Mesenteric fat pad (tissue), 1 donor: ENCODE measurements around the gene HMBS. TPM values are rescaled to one million over a fixed set of nuclear protein-coding genes. Genes with fewer than 3 reads are reported as not detected.

Experiments used
- DNase-seq: peaks from one replicate; pipeline ENCODE4 v3.0.0-alpha.2; 2020; ENCODE audit warnings: low spot score
- total RNA-seq: library from RNA; stranded (reverse); fragmentation: NEBNext Ultra II Directional; extraction: Animal tissue kit (Norgen Biotek cat#: 25700); gene quantifications from one replicate; pipeline ENCODE4 v1.2.1, GENCODE V29; 2021
- donor health status: DM: yes; HTN: yes; CAD: no.

HMBS gene
- total RNA-seq, 1 donor from 2014 or later, result 22.2 TPM

DNA sequence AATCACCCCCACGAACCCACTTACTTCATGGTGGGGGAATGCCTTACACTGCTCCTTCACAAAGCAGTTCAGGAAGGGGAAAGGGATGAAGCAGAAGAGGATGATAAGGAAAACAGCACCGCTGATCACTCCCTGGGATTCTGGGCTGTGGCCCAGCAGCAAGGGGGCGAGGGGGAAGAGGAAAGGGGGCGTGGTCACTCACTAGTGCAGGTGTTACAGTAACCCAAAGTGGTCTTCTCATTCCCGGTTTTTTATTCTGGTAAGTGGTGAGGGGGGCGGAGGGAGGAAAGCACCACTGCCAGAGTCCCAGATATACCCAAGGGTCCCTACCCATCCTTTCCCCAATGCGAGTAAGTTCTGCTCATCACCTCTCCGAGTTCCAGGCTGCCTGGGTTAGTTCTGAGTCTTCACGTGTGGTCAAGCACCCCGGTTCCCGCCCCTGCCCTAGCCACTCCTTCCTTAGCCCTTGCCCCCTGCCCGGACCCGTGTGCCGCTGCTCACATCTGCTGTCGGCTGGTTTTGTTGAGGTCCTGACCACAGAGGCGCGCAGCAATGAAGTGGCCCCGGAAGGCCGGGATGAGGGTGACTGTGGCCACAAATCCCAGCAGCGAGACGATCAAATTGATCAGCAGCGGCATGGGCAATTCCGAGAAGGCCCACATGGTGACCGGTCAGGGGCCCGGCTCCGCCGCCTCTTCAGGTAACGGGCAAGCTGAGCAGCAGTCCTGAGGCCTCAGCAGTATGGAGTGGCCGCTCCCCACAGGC is 16.5 kb downstream of the HMBS start:
- no peak for DNase-seq

DNA sequence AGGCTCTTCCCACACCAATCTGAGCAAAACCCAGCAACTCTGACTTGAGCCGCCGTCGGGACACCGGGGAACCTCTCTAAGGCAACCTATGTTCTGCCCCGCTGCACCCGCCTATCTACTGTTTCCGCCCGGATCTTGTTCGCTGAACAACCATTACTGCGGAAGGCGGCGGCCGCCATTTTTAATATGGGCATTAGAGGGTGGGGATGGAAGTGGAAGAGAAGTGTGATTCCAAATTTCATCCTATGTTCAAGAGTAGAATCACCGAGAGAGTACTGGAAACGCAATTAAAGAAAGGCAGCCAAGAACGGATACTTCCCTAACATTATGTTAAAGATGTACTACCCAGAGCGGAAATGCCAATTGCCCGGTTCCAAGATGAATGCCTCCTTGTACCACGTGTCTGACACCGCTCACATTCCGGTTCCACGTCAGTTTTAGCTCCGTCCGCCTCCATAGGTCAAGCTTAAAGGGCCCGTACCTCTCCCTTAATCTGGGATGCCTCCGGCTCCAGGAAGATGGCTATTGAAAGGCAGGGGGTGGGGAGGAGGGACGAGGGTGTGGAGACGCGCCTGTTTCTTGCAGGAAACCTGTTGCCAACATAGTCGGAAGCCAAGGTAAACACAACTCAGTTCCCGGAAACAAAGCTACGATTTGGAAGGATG is 17.2 kb downstream of the HMBS start, which contains the start of gene DPAGT1:
TSS of gene DPAGT1 (minus strand) at position 95 of the 665 bp plus-strand sequence. CDS start 198 bp downstream, outside the sequence.
- DNase-seq, result no peak

DNA sequence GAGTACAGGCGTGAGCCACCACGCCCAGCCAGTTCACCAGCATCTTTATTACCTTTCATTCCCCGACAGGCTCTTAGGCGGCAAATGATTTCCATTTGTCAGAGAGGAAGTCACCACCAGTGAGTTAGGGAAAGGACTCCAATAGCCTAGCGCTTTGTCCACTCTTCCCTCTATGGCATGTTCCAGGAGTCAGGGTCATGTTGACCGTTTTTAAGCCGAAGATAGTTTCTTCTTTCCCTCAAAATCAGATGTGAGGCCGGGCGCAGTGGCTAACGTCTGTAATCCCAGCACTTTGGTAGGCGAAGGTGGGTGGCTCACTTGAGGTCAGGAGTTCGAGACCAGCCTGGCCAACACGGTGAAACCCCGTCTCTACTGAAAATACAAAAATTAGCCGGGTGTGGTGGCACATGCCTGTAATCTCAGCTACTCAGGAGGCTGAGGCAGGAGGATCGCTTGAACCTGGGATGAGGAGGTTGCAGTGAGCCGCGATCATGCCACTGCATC is 18.5 kb downstream of the HMBS start:
- DNase-seq, result peak; percentile 81

DNA sequence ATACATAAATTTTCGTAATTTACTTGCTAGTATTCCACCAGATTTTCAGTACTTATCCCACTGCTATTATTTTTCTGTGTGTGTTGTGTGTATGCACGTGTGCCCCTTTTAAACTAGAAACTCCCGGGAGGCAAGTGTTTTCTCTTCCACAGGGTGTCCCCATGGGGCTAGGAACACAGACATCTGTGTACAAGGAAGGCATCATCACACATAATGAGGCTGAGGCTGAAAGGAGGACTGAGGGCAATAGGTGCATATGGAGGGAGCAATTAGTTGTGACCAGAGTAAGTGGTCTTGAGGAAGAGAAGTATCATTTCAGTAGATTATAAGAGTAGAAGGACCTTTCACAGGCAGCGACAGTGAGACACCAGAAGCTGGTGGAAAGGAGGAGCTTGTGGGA is 19.1 kb downstream of the HMBS start:
- no peak for DNase-seq

DNA sequence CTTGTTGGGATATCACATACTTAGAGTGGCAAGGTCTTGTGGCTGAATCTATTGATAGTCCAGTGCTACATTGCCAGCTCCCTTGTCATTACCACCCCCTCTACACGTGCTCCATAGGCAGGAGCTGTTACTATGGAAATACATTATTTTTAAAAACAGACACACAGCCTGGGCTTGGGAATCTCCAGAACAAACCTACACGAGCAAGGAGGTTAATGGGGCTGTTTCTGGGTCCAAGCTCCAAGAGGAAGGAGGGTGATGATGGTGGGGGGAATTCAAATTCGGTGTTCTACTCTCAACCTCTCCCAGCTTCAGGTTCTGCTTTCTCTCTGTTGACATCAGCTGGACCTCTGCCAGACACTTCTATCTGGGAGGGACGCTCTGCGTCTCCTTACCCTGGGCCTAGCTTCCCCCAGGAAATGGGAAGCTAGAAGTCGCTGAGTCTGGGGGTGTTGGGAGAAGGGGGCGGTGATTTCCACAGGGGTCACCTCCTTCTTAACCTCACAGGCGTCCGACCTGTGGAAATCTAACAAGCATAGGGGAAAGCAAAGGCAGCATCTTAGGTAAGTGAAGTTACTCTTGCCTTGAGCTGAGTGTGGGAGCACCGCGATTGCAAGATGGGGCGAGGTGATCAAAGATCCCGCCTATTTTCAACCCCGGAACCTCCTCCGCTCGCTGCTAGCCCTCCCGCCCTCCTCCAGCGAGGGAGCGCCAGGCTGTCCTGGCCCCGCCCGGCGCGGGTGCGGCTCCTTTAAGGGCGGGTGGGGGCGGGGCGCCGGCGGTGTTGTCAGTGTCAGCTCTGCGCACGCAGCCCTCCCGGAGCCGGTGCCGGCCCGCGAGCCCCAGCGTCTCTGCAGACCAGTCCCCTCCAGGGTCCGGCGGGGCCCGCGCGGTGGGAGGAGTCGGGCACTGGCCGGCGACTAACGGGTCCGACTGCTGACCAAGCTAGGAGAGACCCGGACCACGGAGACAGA is 22.2 kb downstream of the HMBS start, which contains the start of gene C2CD2L:
TSS of gene C2CD2L (plus strand) at position 781 of the 974 bp plus-strand sequence. CDS start 398 bp downstream, outside the sequence.
- peak; percentile 96 for DNase-seq

DNA sequence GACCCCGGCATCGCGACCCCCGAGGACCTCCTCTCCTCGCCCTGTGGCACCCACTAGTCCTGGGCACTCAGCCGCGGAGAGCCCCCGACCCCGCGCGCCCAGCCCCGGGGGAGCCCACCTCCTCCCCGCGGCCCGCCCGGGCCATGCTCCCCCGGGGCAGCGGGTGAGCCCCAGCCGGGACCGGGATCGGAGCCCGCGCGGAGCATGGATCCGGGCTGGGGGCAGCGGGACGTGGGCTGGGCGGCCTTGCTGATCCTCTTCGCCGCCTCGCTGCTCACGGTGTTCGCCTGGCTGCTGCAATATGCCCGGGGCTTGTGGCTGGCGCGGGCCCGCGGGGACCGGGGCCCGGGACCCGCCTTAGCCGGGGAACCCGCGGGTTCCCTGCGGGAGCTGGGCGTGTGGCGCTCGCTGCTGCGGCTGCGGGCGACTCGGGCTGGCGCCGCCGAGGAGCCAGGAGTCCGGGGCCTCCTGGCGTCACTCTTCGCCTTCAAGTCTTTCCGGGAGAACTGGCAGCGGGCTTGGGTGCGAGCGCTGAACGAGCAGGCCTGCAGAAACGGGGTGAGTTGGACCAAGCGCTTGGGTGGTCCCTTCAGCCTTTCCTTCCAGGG is 23.0 kb downstream of the HMBS start:
- DNase-seq, result no peak

DNA sequence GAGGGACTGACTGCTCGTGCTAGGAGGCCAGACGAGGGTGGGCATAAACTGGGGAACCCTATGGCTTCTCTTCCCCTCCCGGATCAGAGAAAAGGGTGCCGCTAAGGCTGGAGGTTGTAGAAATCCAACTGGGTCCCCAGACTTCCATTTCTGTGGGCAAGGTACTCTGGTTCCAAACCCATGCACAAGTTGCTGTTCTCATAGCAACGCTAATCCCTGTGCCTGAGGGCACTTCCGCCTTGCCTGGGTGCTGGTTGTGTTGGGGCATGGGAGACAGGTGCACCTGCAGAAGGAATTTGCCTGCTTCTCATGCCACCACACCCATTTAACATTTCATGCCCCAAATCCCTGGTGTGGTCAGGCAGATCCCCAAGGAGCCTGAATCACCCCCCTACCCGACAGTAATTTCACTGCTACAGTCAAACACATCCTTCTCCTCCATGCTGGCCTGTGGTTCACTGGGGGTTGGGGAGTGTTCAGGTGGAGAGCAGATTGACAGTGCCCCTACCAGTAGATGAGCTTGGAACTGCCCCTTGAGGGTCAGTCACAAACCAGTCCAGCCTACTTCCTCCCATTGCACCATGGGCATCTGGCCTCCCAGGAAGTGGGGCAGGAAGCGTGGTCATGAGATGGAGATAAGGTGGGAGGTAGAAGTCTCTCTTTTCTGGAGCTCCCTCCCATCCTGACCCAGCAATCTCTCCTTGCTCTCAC is 23.6 kb downstream of the HMBS start:
- peak; percentile 33 for DNase-seq

DNA sequence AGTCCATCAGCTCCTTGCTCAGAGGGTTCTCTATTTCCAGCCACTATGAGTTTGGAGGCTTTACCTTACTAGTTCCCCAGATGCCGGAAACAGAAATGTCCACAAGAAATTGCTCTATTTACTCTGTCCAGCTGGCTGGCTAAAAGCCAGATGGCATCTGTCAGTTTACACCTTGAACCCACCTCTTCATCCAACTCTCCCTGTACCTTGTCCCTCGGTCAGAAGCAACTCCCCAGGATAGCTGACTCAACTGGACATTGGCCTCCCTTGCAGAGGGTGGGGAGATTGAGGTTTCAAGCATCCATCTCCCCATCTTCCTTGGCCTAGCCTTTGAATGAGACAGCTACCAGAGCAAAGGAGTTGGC is 24.2 kb downstream of the HMBS start:
- no peak for DNase-seq

DNA sequence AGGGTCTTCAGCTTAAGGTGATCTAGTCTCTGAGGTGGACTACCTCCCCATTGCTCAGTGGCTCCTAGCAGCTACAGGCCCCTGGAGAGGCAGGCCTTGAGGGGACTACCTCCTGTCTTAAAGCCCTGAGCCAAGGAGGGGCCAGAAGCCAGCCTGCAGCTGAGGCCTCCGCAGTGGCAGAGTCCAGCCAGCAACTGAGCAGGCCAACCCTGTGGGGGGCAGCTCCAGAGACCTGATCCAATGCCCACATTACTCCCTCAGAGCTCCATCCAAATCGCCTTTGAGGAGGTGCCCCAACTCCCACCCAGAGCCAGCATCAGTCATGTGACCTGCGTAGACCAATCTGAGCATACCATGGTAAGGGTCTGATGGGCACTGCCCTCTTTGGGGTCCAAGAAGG is 25.2 kb downstream of the HMBS start:
- peak; percentile 78 for DNase-seq

DNA sequence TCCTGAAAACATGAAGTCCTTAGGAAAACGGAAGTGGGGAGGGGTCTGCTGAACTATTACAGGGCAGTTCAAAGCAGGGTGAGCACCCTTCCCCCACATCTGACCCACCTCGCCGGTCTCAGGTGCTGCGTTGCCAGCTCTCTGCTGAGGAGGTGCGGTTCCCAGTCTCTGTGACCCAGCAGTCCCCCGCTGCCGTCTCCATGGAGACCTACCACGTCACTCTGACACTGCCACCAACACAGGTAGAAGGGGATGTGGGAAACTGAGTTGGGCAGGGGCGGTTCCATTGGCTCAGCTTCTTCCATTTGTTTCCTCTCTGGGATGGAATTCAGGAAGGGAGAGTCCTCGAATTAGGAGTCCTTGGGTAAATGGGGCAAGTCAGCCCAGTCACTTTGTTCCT is 25.8 kb downstream of the HMBS start:
- no peak for DNase-seq

DNA sequence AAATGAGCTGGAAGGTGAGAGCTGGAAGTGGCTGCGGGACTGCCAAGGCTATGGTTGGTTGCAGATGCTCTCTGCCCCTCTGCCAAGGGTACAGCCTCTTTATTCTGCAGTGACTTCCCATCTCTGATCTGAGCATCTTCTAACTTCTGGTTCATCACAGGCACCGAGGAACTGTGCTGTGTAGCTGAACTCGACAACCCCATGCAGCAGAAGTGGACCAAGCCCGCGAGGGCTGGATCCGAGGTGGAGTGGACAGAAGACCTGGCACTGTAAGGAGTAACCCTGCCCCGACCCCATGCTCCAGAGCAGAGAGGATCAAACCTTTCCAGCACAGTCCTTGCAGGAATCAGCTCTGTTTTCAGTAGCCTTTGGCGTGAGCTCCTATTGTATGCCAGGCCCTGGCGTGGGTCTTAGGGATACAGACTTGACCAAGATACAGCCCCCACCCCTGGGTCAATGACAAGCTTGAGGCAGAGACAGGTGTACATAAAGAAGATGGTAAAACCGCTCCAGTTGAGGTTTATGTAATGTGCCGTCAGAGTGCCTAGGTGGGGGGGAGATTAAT is 26.8 kb downstream of the HMBS start:
- peak; percentile 80 for DNase-seq

DNA sequence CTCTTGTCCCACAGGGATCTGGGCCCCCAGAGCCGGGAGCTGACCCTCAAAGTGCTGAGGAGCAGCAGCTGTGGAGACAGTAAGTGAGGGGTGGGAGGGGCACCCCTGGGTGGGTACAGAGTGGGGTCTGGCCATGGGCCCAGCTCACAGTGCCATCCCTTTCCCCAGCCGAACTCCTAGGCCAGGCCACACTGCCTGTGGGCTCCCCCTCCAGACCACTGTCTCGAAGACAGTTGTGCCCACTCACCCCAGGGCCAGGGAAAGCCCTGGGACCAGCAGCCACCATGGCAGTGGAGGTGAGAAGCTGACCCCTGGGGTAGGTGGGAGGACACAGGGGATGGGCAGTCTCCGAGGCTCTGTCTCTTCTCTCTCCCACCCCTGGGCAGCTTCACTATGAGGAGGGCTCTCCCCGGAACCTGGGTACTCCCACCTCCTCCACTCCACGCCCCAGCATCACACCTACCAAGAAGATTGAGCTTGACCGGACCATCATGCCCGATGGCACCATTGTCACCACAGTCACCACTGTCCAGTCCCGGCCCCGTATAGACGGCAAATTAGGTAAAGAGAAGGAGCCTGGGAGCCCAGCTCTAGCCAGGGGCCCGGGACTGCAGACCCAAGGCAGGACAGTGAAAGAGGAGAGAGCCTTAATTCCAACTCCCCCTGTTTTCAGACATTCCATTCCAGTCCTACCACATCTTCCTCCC is 27.8 kb downstream of the HMBS start:
- peak; percentile 67 for DNase-seq

DNA sequence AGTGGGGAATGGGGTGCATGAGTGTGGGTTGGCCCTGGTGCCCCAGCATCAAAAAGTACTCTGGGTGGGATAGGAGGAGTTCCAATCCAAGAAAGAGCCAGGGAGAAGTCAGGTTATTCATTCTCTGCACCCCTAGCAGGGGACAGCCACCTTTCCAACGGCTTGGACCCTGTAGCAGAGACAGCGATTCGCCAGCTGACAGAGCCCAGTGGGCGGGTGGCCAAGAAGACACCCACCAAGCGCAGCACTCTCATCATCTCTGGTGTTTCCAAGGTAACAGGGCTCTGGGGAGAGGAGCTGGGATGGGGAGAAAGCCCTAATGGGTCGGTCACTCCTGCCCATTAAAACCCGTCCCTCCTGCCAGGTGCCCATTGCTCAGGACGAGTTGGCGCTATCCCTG is 29.0 kb downstream of the HMBS start:
- DNase-seq, result no peak

DNA sequence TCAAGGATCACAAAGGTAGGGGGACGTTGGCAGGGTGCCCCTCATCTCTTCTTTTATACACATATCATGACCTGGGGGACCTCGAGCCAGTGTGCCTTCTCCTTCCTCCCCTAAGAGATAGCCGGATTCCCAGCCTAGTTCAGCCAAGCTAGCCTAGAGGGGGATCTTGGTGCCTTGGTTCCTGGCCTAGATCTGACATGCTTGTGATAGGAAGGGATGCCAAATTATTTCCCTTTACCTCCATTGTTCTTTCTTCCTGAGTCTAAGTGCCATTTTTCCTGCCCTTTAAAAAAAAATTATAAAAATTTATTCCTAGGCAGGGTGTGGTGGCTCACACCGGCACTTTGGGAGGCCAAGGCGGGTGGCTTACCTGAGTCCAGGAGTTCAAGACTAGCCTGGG is 29.7 kb downstream of the HMBS start:
- DNase-seq, result no peak

DNA sequence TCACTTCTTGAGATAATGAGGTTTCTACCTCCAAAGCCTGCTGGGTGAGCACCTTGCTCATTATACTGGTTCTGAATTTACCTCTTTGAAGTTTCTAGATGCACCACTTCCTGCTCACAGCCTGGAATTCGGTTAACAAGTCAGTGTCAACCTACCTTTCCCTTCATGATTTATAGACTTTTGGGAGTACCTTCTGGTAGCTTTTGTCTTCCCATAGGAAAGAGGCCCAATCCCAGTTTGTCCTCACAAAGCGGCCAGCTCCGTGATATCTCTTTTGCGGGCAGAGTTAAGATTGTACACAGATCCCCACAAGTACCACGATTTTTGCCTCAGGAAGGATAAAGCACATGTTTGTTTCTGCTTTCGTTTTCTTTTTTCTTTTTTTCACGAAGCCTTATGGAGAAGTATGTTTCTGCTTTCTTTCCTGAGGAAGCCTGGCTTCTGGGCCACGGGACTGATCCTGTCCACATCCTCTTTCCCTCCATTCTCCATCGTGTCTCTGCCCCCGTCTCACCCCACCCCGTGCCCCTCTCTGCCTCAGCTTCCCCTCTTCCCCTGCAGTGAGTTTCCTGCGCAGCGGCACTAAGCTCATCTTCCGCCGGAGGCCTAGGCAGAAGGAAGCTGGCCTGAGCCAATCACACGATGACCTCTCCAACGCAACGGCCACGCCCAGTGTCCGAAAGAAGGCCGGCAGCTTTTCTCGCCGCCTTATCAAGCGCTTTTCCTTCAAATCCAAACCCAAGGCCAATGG is 31.0 kb downstream of the HMBS start:
- DNase-seq, result peak; percentile 87

DNA sequence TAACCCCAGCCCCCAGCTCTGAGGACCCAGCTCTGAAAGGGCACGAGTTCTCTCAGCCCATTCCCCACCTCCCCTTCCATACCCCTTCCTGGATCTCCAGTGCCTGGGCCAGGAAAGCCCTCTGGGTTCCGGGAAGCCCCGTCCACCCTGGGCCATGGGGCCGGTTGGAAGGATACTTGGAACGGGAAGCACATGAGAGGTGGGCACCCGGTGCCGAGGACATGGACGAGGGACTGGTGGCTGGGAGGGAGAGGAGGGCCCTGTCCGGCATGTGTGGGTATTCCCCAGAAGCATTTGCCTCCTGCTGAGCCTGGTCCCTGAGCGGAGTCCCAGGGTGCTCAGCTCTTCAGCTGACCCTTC is 31.5 kb downstream of the HMBS start:
- DNase-seq, result peak; percentile 89

DNA sequence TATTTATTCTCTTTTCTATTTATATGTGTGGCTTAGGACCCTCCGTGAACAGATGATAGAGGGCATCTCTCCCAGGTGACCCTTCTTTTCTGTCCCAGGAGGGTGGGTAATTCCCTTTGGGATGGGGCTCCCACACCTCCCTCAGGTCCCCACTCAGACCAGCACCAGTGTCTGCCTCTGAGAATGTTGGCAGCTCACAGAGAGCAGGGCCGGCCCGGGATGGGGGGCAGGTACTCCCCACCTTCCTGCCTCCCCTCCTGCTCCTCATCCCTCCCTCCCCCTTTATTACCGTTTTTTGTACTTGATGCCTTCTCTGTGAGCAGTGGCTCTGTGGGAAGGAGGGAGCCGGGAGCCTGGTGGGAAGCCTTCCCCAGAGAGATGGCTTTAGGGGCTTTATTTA is 31.9 kb downstream of the HMBS start:
- peak; percentile 26 for DNase-seq

DNA sequence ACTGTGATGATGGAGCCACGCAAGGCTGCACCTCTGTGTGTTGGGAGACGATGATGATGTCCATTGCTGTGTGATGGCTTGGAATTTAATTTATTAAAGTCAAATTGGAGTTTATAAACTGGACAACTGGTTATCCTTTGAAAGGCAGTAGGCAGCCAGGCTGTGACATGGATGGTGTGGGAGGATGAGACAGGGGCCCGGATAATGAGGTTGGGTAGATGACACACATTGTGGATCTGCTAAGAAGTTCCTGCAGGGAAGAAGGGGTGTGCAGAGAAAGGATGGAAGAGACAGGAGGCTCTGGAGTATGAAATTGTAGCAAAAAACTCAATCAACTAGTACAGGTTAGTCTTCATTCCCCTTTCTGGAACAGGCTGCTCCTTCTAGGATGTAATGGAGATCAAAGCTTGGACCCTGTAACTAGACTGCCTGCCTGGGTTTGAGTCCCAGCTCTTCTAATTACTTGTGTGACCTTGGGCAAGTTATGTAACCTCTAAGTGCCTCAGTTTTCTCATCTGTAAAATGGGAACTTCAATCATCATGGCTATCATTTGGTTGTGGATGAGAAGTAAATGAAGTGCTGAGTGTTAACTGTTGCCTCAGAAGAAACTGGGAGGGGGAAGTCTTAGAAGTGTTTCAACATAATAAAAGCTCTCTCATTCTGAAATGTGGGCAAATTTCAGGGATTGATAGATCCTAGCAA is 32.5 kb downstream of the HMBS start:
- no peak for DNase-seq
